Glutamatergic neuron (in vitro differentiated cells): ENCODE data around the gene WSCD1. TPM values are rescaled to one million over a fixed set of nuclear protein-coding genes. Genes with fewer than 3 reads are reported as not detected.

Experiments used
- DNase-seq: peaks from one replicate; pipeline ENCODE4 v3.0.0; 2022
- H3K27ac Mint-ChIP-seq: one replicate; pipeline ENCODE4 v1.8.0; 2020; ENCODE audit warnings: mild to moderate bottlenecking, mixed read lengths, inconsistent platforms; ENCODE audit not compliant: unreplicated experiment
- H3K27me3 Mint-ChIP-seq: one replicate; pipeline ENCODE4 v1.8.0; 2020; ENCODE audit warnings: mild to moderate bottlenecking, moderate library complexity, mixed read lengths, inconsistent platforms; ENCODE audit not compliant: unreplicated experiment
- H3K36me3 Mint-ChIP-seq: one replicate; pipeline ENCODE4 v1.8.0; 2020; ENCODE audit warnings: mild to moderate bottlenecking, mixed read lengths, inconsistent platforms; ENCODE audit not compliant: unreplicated experiment
- H3K4me1 Mint-ChIP-seq: one replicate; pipeline ENCODE4 v1.8.0; 2020; ENCODE audit warnings: mild to moderate bottlenecking, low read depth, mixed read lengths, inconsistent platforms; ENCODE audit not compliant: unreplicated experiment
- H3K4me3 Mint-ChIP-seq: one replicate; pipeline ENCODE4 v1.8.0; 2020; ENCODE audit warnings: mild to moderate bottlenecking, mixed read lengths, inconsistent platforms; ENCODE audit not compliant: unreplicated experiment
- H3K9me3 Mint-ChIP-seq: one replicate; pipeline ENCODE4 v1.8.0; 2020; ENCODE audit warnings: mild to moderate bottlenecking, moderate library complexity, mixed read lengths, inconsistent platforms; ENCODE audit not compliant: unreplicated experiment
- CTCF ChIP-seq: fragments of 200-600 bp; sonication (generic); IDR thresholded peaks from one replicate; pipeline ENCODE4 v1.5.0; 2021; ENCODE audit not compliant: partially characterized antibody, unreplicated experiment
- total RNA-seq: library from RNA; stranded (reverse); fragmentation: NEBNext Ultra II Directional; extraction: Animal tissue kit (Norgen Biotek cat#: 25700); gene quantifications from one replicate; pipeline ENCODE4 v1.2.1, GENCODE V29; 2021; ENCODE audit not compliant: unreplicated experiment

The WSCD1 gene
- total RNA-seq, 1 donor from 2014 or later: 35.6 TPM

GRCh38 chr17:6075845-6076244, 5.7 kb downstream of the WSCD1 start:
- Mint-ChIP-seq H3K4me1 (peaks cover 24% of the 10 kb centered on the region), H3K36me3 (peaks cover 4% of the 10 kb centered on the region), H3K27ac (peak overlapping the region; percentile 33), H3K27me3 (peaks cover 6% of the 10 kb centered on the region), H3K9me3 (peaks cover 10% of the 10 kb centered on the region), H3K4me3 (peak overlapping the region; percentile 39)
- DNase-seq: no peak
- TF ChIP-seq CTCF: no peak

GRCh38 chr17:6077752-6078151, 7.6 kb downstream of the WSCD1 start:
- H3K27ac Mint-ChIP-seq: no peak overlapping the region
- DNase-seq: no peak
- H3K36me3 Mint-ChIP-seq: peaks cover 4% of the 10 kb centered on the region
- peaks cover 8% of the 10 kb centered on the region for H3K9me3 Mint-ChIP-seq
- peaks cover 6% of the 10 kb centered on the region for H3K27me3 Mint-ChIP-seq
- no peak overlapping the region for H3K4me3 Mint-ChIP-seq
- no peak for TF ChIP-seq CTCF
- peaks cover 24% of the 10 kb centered on the region for H3K4me1 Mint-ChIP-seq

GRCh38 chr17:6078458-6078871, 8.3 kb downstream of the WSCD1 start:
- Mint-ChIP-seq H3K27me3 (peaks cover 6% of the 10 kb centered on the region), H3K9me3 (peaks cover 8% of the 10 kb centered on the region), H3K4me3 (no peak overlapping the region), H3K27ac (no peak overlapping the region), H3K36me3 (peaks cover 4% of the 10 kb centered on the region), H3K4me1 (peaks cover 24% of the 10 kb centered on the region)
- TF ChIP-seq CTCF: no peak
- DNase-seq: no peak

GRCh38 chr17:6079155-6079888, 9.1 kb downstream of the WSCD1 start:
- H3K4me1 Mint-ChIP-seq: peaks cover 23% of the 10 kb centered on the region
- H3K9me3 Mint-ChIP-seq: peaks cover 8% of the 10 kb centered on the region
- no peak for DNase-seq
- H3K4me3 Mint-ChIP-seq: no peak overlapping the region
- peaks cover 5% of the 10 kb centered on the region for H3K27me3 Mint-ChIP-seq
- no peak for TF ChIP-seq CTCF
- peaks cover 4% of the 10 kb centered on the region for H3K36me3 Mint-ChIP-seq
- H3K27ac Mint-ChIP-seq: no peak overlapping the region

- Mint-ChIP-seq H3K4me1 (peaks cover 25% of the 10 kb centered on the region), H3K36me3 (peaks cover 4% of the 10 kb centered on the region), H3K9me3 (peaks cover 8% of the 10 kb centered on the region), H3K4me3 (no peak overlapping the region), H3K27me3 (peaks cover 4% of the 10 kb centered on the region), H3K27ac (no peak overlapping the region)
- DNase-seq: no peak
- no peak for TF ChIP-seq CTCF
Observed at GRCh38 chr17:6079960-6080359, 9.8 kb downstream of the WSCD1 start.
